Measurements from ENCODE around the gene L3MBTL1.

DNA sequence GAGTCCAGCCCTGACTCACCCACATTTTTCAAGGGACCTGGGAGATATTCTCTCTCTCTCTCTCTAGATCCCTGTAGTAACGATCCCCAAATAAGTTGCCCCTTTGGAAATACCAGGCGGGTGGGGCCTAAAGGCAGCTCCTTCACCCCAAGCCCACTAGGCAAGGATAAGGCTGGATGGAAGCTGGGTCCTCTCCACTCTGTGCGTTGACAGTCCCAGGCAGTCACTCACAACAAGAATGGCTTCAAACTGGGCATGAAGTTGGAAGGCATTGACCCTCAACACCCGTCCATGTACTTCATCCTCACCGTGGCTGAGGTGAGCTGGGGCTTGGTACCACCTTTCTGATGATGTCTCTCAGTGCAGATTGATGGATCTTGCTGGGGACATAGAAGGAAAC is 21.6 kb downstream of the L3MBTL1 start:
- TF ChIP-seq, protein P1, sequence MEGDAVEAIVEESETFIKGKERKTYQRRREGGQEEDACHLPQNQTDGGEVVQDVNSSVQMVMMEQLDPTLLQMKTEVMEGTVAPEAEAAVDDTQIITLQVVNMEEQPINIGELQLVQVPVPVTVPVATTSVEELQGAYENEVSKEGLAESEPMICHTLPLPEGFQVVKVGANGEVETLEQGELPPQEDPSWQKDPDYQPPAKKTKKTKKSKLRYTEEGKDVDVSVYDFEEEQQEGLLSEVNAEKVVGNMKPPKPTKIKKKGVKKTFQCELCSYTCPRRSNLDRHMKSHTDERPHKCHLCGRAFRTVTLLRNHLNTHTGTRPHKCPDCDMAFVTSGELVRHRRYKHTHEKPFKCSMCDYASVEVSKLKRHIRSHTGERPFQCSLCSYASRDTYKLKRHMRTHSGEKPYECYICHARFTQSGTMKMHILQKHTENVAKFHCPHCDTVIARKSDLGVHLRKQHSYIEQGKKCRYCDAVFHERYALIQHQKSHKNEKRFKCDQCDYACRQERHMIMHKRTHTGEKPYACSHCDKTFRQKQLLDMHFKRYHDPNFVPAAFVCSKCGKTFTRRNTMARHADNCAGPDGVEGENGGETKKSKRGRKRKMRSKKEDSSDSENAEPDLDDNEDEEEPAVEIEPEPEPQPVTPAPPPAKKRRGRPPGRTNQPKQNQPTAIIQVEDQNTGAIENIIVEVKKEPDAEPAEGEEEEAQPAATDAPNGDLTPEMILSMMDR (optimal IDR thresholded peaks at IDR 0.05 in 1 of 3, IDR thresholded peaks at IDR 0.05 in 1 of 3, conservative IDR thresholded peaks at IDR 0.05 in 1 of 3; ENCODE audit: extremely low read depth in 1 of 3, insufficient read depth in 2 of 3, low read length in 3 of 3): no peak
- TF ChIP-seq EZH2 (IDR thresholded peaks at IDR 0.05; ENCODE audit: low read length): no peak

All from keratinocyte (primary cell).